Thymus (tissue), 14 donors: ENCODE results near the gene PSMA2. TPM values are rescaled to one million over a fixed set of nuclear protein-coding genes. Genes with fewer than 3 reads are reported as not detected.

ENCODE experiments used
- DNase-seq, 9 donors: peaks; one replicate each; pipeline ENCODE4 v3.0.0-alpha.2; 2013; ENCODE audit warnings: low spot score in 9 of 9, low read depth in 6 of 9, missing footprints in 1 of 9
- H3K27ac ChIP-seq, 2 donors: one replicate each; pipeline ENCODE4 v1.5.1; 2013; ENCODE audit warnings: control low read depth in 1 of 2, low read depth in 1 of 2, low read length in 1 of 2, mild to moderate bottlenecking in 1 of 2, moderate library complexity in 1 of 2
- H3K27me3 ChIP-seq, 2 donors: one replicate each; pipeline ENCODE4 v1.5.1; 2013; ENCODE audit warnings: low read length in 1 of 2; ENCODE audit not compliant: control insufficient read depth in 2 of 2, insufficient read depth in 1 of 2
- H3K36me3 ChIP-seq, 2 donors: one replicate each; pipeline ENCODE4 v1.5.1; 2013; ENCODE audit warnings: low read length in 1 of 2, mild to moderate bottlenecking in 1 of 2, moderate library complexity in 1 of 2; ENCODE audit not compliant: control insufficient read depth in 2 of 2, insufficient read depth in 2 of 2
- H3K4me1 ChIP-seq, 2 donors: one replicate each; pipeline ENCODE4 v1.5.1; 2013; ENCODE audit warnings: low read length in 2 of 2; ENCODE audit not compliant: control insufficient read depth in 2 of 2, insufficient read depth in 2 of 2
- H3K4me3 ChIP-seq, 2 donors: one replicate each; pipeline ENCODE4 v1.5.1; 2013; ENCODE audit warnings: low read length in 2 of 2, control low read depth in 1 of 2, mild to moderate bottlenecking in 1 of 2
- H3K9me3 ChIP-seq, 2 donors: one replicate each; pipeline ENCODE4 v1.5.1; 2013; ENCODE audit warnings: low read length in 1 of 2, mild to moderate bottlenecking in 1 of 2; ENCODE audit not compliant: control insufficient read depth in 2 of 2, insufficient read depth in 1 of 2
- WGBS: extraction: QIAGEN DNeasy Blood & Tissue Kit; methylation state at CpG from one replicate; pipeline ENCODE4 v1.1.7; 2013; 5-methylcytosine and 5-hydroxymethylcytosine counted together
- long read RNA-seq, 10 donors: transcript quantifications; one replicate each; lab custom pipeline, GENCODE V29; 2026
- polyA plus RNA-seq: library from polyadenylated mRNA; stranded (reverse); fragments of 200-250 nt; gene quantifications from one replicate; pipeline ENCODE4 v1.2.3, GENCODE V29; 2013
- total RNA-seq: library from RNA; stranded (reverse); fragments of 120-200 nt; gene quantifications from one replicate; pipeline ENCODE4 v1.2.4, GENCODE V29; 2013
- donor health status: healthy.

PSMA2 gene
- total RNA-seq (208 TPM), polyA plus RNA-seq (226 TPM)
- long read RNA-seq, donor 1, transcript PSMA2-201 (8 exons, 1,487 nt), result major isoform, 49 of 49 reads
- long read RNA-seq, donor 1, partial matches to known transcripts, result 0 of 49 reads
- long read RNA-seq, donor 1, other reads (novel, unspliced or antisense), result 0 of 49 reads
- long read RNA-seq, donor 2, result 0 reads
- long read RNA-seq, donor 3, transcript PSMA2-201 (8 exons, 1,487 nt), result major isoform, 449 of 662 reads
- long read RNA-seq, donor 3, partial matches to known transcripts, result 208 of 662 reads
- long read RNA-seq, donor 3, other reads (novel, unspliced or antisense), result 0 of 662 reads
- long read RNA-seq, donor 4, transcript PSMA2-201 (8 exons, 1,487 nt), result major isoform, 92 of 214 reads
- long read RNA-seq, donor 4, partial matches to known transcripts, result 48 of 214 reads
- long read RNA-seq, donor 4, other reads (novel, unspliced or antisense), result 73 of 214 reads
- long read RNA-seq, donor 5, transcript PSMA2-204 (6 exons, 683 nt), result minor isoform, 7 of 596 reads
- long read RNA-seq, donor 5, transcript PSMA2-201 (8 exons, 1,487 nt), result major isoform, 475 of 596 reads
- long read RNA-seq, donor 5, partial matches to known transcripts, result 111 of 596 reads
- long read RNA-seq, donor 5, other reads (novel, unspliced or antisense), result 0 of 596 reads
- long read RNA-seq, donor 6, transcript PSMA2-201 (8 exons, 1,487 nt), result major isoform, 115 of 158 reads
- long read RNA-seq, donor 6, partial matches to known transcripts, result 43 of 158 reads
- long read RNA-seq, donor 6, other reads (novel, unspliced or antisense), result 0 of 158 reads
- long read RNA-seq, donor 7, transcript PSMA2-201 (8 exons, 1,487 nt), result major isoform, 268 of 471 reads
- long read RNA-seq, donor 7, partial matches to known transcripts, result 83 of 471 reads
- long read RNA-seq, donor 7, other reads (novel, unspliced or antisense), result 115 of 471 reads
- long read RNA-seq, donor 8, transcript PSMA2-201 (8 exons, 1,487 nt), result major isoform, 68 of 113 reads
- long read RNA-seq, donor 8, partial matches to known transcripts, result 21 of 113 reads
- long read RNA-seq, donor 8, other reads (novel, unspliced or antisense), result 24 of 113 reads
- long read RNA-seq, donor 9, transcript PSMA2-201 (8 exons, 1,487 nt), result major isoform, 149 of 241 reads
- long read RNA-seq, donor 9, partial matches to known transcripts, result 45 of 241 reads
- long read RNA-seq, donor 9, other reads (novel, unspliced or antisense), result 44 of 241 reads
- long read RNA-seq, donor 10, transcript PSMA2-201 (8 exons, 1,487 nt), result major isoform, 176 of 208 reads
- long read RNA-seq, donor 10, partial matches to known transcripts, result 28 of 208 reads
- long read RNA-seq, donor 10, other reads (novel, unspliced or antisense), result 0 of 208 reads

GRCh38 chr7:42931834-42932651 is at the start of gene PSMA2, which contains the start of gene MRPL32:
Gene PSMA2, minus strand, starts transcription at chr7:42932174. Its CDS starts 16 bp downstream, at chr7:42932158.
Gene MRPL32, plus strand, starts transcription at chr7:42932376. Its CDS starts 11 bp downstream, at chr7:42932387.
- DNase-seq, result peak; percentile 90 to 98 (median 95)
- no peaks in the 10 kb centered on the region for H3K27me3 ChIP-seq
- H3K4me1 ChIP-seq, result peaks cover 14 to 19% of the 10 kb centered on the region in 2 donors
- H3K36me3 ChIP-seq, result peaks cover 0 to 20% of the 10 kb centered on the region in 2 donors
- peak within 1 kb of the TSS; percentile 87 to 89 for H3K27ac ChIP-seq
- under 1% methylated on average over 56 of the region's 56 CpGs for WGBS
- no peaks in the 10 kb centered on the region for H3K9me3 ChIP-seq
- peak within 1 kb of the TSS; percentile 77 for H3K4me3 ChIP-seq

DNA sequence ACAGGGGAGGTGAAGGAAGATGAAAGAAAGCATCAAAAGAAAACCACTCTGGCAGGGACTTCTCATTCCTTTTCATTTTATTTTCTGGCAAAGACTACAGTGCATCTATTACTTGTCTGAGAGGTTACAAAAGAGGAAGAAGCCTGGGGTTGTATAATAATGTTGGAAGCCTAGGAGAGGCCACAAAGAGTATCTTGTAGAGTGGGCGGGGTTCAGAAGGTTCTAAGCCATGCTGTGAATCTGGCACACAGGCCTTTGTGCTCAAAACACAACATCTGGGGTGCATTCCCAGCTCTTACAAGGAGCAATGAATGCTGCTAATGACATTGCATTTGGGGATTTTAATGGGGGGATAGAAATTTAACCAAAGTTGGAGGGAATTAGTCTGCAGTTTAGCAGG is 49.6 kb upstream of the PSMA2 start:
- Histone ChIP-seq H3K36me3 (no peaks in the 10 kb centered on the region), H3K27ac (no peak overlapping the region), H3K9me3 (no peaks in the 10 kb centered on the region), H3K4me3 (no peak overlapping the region), H3K27me3 (no peaks in the 10 kb centered on the region), H3K4me1 (no peaks in the 10 kb centered on the region)
- WGBS, result 97% methylated on average over 1 of the region's 1 CpG
- DNase-seq, result no peak

GRCh38 chr7:42980514-42980913 is 48.5 kb upstream of the PSMA2 start:
- Histone ChIP-seq H3K4me3 (no peak overlapping the region), H3K27ac (no peak overlapping the region), H3K9me3 (no peaks in the 10 kb centered on the region), H3K36me3 (no peaks in the 10 kb centered on the region), H3K4me1 (no peaks in the 10 kb centered on the region), H3K27me3 (no peaks in the 10 kb centered on the region)
- 93% methylated on average over 3 of the region's 3 CpGs for WGBS
- DNase-seq, result no peak

GRCh38 chr7:42980084-42980483 is 48.1 kb upstream of the PSMA2 start:
- DNase-seq, result no peak
- H3K27ac ChIP-seq, result no peak overlapping the region
- H3K36me3 ChIP-seq, result no peaks in the 10 kb centered on the region
- H3K4me3 ChIP-seq, result no peak overlapping the region
- H3K4me1 ChIP-seq, result no peaks in the 10 kb centered on the region
- 51% methylated on average over 2 of the region's 2 CpGs for WGBS
- no peaks in the 10 kb centered on the region for H3K9me3 ChIP-seq
- H3K27me3 ChIP-seq, result no peaks in the 10 kb centered on the region

- no peak overlapping the region for H3K4me3 ChIP-seq
- no peak overlapping the region for H3K27ac ChIP-seq
- H3K36me3 ChIP-seq, result no peaks in the 10 kb centered on the region
- no peaks in the 10 kb centered on the region for H3K27me3 ChIP-seq
- H3K4me1 ChIP-seq, result no peaks in the 10 kb centered on the region
- DNase-seq, result no peak
- no peaks in the 10 kb centered on the region for H3K9me3 ChIP-seq
Measured at GRCh38 chr7:42978496-42978895, 46.5 kb upstream of the PSMA2 start.

DNA sequence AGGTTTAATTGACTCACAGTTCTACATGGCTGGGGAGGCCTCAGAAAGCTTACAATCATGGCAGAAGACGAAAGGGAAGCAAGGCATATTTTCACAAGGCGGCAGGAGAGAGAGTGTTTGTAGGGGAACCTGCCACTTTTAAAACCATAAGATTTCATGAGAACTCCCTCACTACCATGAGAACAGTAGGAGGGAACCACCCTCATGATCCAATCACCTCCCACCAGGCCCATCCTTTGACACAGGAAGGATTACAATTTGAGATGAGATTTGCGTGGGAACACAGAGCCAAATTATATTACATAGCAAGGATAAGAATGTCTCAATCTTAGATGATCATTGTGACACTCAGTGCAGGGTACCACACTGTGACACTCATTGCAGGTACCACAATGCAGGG is 44.4 kb upstream of the PSMA2 start:
- H3K4me1 ChIP-seq, result no peaks in the 10 kb centered on the region
- 97% methylated on average over 3 of the region's 3 CpGs for WGBS
- no peak overlapping the region for H3K4me3 ChIP-seq
- H3K27me3 ChIP-seq, result no peaks in the 10 kb centered on the region
- no peak for DNase-seq
- no peaks in the 10 kb centered on the region for H3K36me3 ChIP-seq
- no peaks in the 10 kb centered on the region for H3K9me3 ChIP-seq
- no peak overlapping the region for H3K27ac ChIP-seq

DNA sequence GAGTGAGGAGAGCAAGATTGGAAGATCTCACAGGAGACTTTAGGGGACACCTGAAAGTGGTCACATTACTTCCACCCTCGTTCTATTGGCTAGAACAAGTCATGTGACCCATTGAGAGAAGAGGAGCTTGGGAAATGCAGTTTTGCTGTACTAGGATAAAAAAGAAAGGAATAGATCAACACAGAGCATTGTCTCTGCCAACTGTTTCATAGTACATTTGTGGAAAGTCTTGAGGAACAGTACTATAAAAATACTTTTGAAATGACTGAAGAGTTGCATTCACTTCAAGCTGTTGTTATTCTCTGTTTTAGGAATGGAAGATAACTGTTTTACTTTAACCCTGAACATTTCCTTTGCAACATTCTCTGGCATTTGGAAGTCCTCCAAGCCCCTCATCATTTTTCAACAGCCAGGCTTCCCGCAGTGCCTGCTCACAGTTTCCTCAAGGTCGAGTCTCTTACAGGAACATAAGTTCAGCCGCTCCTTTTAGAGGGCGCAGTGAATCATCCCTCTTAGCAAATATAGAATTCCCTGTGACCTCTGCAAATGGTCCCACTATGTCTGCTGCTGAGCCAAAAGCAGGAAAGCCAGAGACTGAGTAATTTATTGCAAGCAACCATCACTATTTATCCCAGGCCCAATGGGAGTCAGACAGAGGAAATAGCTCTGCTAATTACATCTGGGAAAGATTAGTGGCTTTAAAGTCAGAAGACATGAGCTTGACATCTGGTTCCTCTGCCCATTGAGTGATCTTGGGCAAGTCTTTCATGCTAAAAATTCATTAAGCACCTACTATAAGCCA is 40.9 kb upstream of the PSMA2 start:
- H3K9me3 ChIP-seq, result no peaks in the 10 kb centered on the region
- no peaks in the 10 kb centered on the region for H3K4me1 ChIP-seq
- no peak overlapping the region for H3K27ac ChIP-seq
- no peaks in the 10 kb centered on the region for H3K27me3 ChIP-seq
- H3K4me3 ChIP-seq, result no peak overlapping the region
- H3K36me3 ChIP-seq, result no peaks in the 10 kb centered on the region
- WGBS, result 59% methylated on average over 5 of the region's 5 CpGs
- no peak for DNase-seq
